HG03025 (cell line): ENCODE measurements around the gene AANAT.

Source experiments
- ATAC-seq: cut with Tn5 transposase; IDR thresholded peaks from one replicate; pipeline ENCODE4 v1.9.1; 2021; ENCODE audit warnings: mild to moderate bottlenecking, moderate library complexity; ENCODE audit not compliant: unreplicated experiment, low FRiP score

The AANAT gene

GRCh38 chr17:76485569-76485968, 18.2 kb downstream of the AANAT start:
- ATAC-seq, result no peak

GRCh38 chr17:76487451-76488192, 20.2 kb downstream of the AANAT start:
- no peak for ATAC-seq

- no peak for ATAC-seq
These were observed 22.8 kb downstream of the AANAT start for GRCh38 chr17:76490112-76490710.

- ATAC-seq, result no peak
These were observed 24.1 kb downstream of the AANAT start for GRCh38 chr17:76491271-76492122.

- peak; percentile 42 for ATAC-seq
These were observed 25.0 kb downstream of the AANAT start for GRCh38 chr17:76492123-76492988.

GRCh38 chr17:76492989-76493501, 25.6 kb downstream of the AANAT start:
- ATAC-seq, result peak; percentile 11

GRCh38 chr17:76493505-76494167, 26.2 kb downstream of the AANAT start:
- ATAC-seq, result no peak

GRCh38 chr17:76495663-76496400, 28.4 kb downstream of the AANAT start:
- ATAC-seq, result no peak

GRCh38 chr17:76496464-76496863, 29.1 kb downstream of the AANAT start:
- no peak for ATAC-seq

- ATAC-seq, result no peak
These were observed 30.2 kb downstream of the AANAT start for GRCh38 chr17:76497699-76497978.

GRCh38 chr17:76497979-76498875, 30.8 kb downstream of the AANAT start:
- ATAC-seq, result no peak

- ATAC-seq, result no peak
These were observed 31.5 kb downstream of the AANAT start for GRCh38 chr17:76498876-76499251.

GRCh38 chr17:76499267-76499667, 31.9 kb downstream of the AANAT start:
- ATAC-seq, result no peak

- peak; percentile 9 for ATAC-seq
These were observed 32.8 kb downstream of the AANAT start for GRCh38 chr17:76500074-76500746.

GRCh38 chr17:76500747-76501017, 33.3 kb downstream of the AANAT start:
- ATAC-seq, result peak; percentile 17

- peak; percentile 59 for ATAC-seq
These were observed 33.8 kb downstream of the AANAT start, which contains the start of gene RHBDF2 for GRCh38 chr17:76501018-76501826. TSS of gene RHBDF2 (minus strand) at chr17:76501423. CDS start at chr17:76481524, 19,899 bp downstream.

GRCh38 chr17:76501827-76502307, 34.5 kb downstream of the AANAT start:
- no peak for ATAC-seq
